Measurements from ENCODE around the gene NRGN.

NRGN gene

GRCh38 chr11:124779568-124779967 lies 39.8 kb downstream of the NRGN start:
- no peak for DNase-seq (ENCODE audit: low read depth in 1 of 2, low spot score in 1 of 2)

- no peak for DNase-seq (ENCODE audit: low read depth in 1 of 2, low spot score in 1 of 2)
Measured at GRCh38 chr11:124783002-124783401, 43.3 kb downstream of the NRGN start.

- DNase-seq (ENCODE audit: low read depth in 1 of 2, low spot score in 1 of 2) = no peak
Measured at GRCh38 chr11:124784051-124784450, 44.3 kb downstream of the NRGN start.

- DNase-seq (ENCODE audit: low read depth in 1 of 2, low spot score in 1 of 2) = no peak
Measured at GRCh38 chr11:124788521-124788920, 48.8 kb downstream of the NRGN start.

- no peak for DNase-seq (ENCODE audit: low read depth in 1 of 2, low spot score in 1 of 2)
Measured at GRCh38 chr11:124791626-124792341, 52.0 kb downstream of the NRGN start.

- DNase-seq (ENCODE audit: low read depth in 1 of 2, low spot score in 1 of 2) = no peak
Measured at GRCh38 chr11:124793466-124794278, 53.9 kb downstream of the NRGN start.

GRCh38 chr11:124796312-124796711 lies 56.6 kb downstream of the NRGN start:
- DNase-seq (ENCODE audit: low read depth in 1 of 2, low spot score in 1 of 2) = no peak

Data from activated T-helper 1 cell treated with anti-CD3 and anti-CD28 coated beads, Interleukin-2, amount 50 U/mL, for 16 hours (primary cell).